Tibial nerve (tissue), 4 donors: Measurements from ENCODE around the gene KCNQ1. TPM values are rescaled to one million over a fixed set of nuclear protein-coding genes. Genes with fewer than 3 reads are reported as not detected.
A peak's percentile ranks its signal among the peaks of the same experiment; 100 is the strongest.

ENCODE experiments used
- DNase-seq, 2 donors: peaks; one replicate each; pipeline ENCODE4 v3.0.0-alpha.2; 2019; ENCODE audit warnings: low spot score in 2 of 2
- H3K27ac ChIP-seq, 4 donors: fragments of 200-600 bp; sonication (generic) in 3 of 4; one replicate each; pipeline ENCODE4 v1.5.1; 2017 to 2019; ENCODE audit warnings: mild to moderate bottlenecking in 1 of 4
- H3K27me3 ChIP-seq, 2 donors: fragments of 200-600 bp; sonication (generic) in 1 of 2; one replicate each; pipeline versions ENCODE4 v1.5.1 to v1.6.0; 2017 to 2019
- H3K36me3 ChIP-seq, 3 donors: fragments of 200-600 bp; sonication (generic); one replicate each; pipeline ENCODE4 v1.5.1; 2018 to 2019
- H3K4me1 ChIP-seq, 4 donors: fragments of 200-600 bp; sonication (generic) in 3 of 4; one replicate each; pipeline ENCODE4 v1.5.1; 2017 to 2019
- H3K4me3 ChIP-seq, 4 donors: fragments of 200-600 bp; sonication (generic) in 3 of 4; one replicate each; pipeline ENCODE4 v1.5.1; 2017 to 2019; ENCODE audit warnings: mild to moderate bottlenecking in 1 of 4, moderate library complexity in 1 of 4
- H3K9me3 ChIP-seq, 4 donors: fragments of 200-600 bp; sonication (generic) in 3 of 4; one replicate each; pipeline ENCODE4 v1.5.1; 2017 to 2019
- EP300 ChIP-seq, 2 donors: sonication (generic); formaldehyde crosslinking; IDR thresholded peaks; one replicate each; pipeline ENCODE4 v1.6.1; 2017; ENCODE audit warnings: antibody characterized with exemption in 2 of 2, mild to moderate bottlenecking in 1 of 2
- POLR2A ChIP-seq, 2 donors: fragments of 450-650 bp; IDR thresholded peaks; one replicate each; pipeline ENCODE4 v1.6.1; 2017; ENCODE audit warnings: antibody characterized with exemption in 2 of 2, mild to moderate bottlenecking in 2 of 2, moderate library complexity in 2 of 2
- WGBS, 2 donors: methylation state at CpG; one replicate each; pipeline ENCODE4 v1.1.5; 2018; 5-methylcytosine and 5-hydroxymethylcytosine counted together
- total RNA-seq, 4 donors: library from RNA; depleted of rRNA; stranded (reverse); fragments of >200 nt; gene quantifications; one replicate each; pipeline ENCODE4 v1.1.0, GENCODE V29; 2016
- TF ChIP-seq, protein P1 (sequence below), 5 experiments: fragments of 200-600 bp in 3 of 5; fragments of 450-650 bp in 2 of 5; sonication (generic) in 3 of 5; IDR thresholded peaks; one replicate each; pipeline ENCODE4 v1.5.1; 2016 to 2019; ENCODE audit warnings: antibody characterized with exemption in 5 of 5, mild to moderate bottlenecking in 3 of 5, moderate library complexity in 2 of 5

KCNQ1 gene
- total RNA-seq, 4 donors from 2014 or later: 3.5 to 11.4 (median 7.5) TPM

DNA sequence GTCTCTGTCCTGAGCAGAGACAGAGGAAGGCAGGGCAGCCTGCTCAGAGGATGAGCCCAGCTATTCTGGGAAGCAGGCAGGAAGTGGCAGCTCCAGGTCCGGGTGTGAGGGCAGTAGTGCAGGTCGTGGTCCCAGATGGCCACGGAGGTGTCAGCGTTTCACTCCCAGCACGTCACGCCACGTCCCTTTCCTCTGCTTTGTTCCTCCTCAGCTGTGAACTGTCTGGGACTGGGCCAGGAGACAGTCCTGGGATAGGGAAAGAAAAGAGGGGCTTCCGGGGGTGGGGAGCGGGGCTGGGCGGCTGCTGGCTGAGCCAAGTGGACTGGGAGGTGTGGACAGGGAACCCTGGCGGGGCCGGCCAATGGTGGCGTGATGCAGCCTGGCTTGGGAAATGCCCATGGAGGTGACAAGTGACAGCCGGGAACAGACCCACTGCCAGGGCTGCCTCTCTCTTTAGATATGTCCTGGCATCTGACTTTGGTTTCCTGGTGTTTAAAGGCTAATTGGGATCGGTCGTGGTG, 64.7 kb downstream of the KCNQ1 start:
- peak in 1 of 2 donors; percentile 8 for DNase-seq
- H3K36me3 ChIP-seq: no peaks in the 10 kb centered on the region
- H3K4me3 ChIP-seq: no peak overlapping the region
- no peaks in the 10 kb centered on the region for H3K9me3 ChIP-seq
- 47 to 58% methylated on average over 16 of the region's 16 CpGs for whole genome bisulfite sequencing, 2 donors
- H3K4me1 ChIP-seq: peaks cover 0 to 15% (median 0%) of the 10 kb centered on the region in 4 donors
- TF ChIP-seq EP300 (IDR thresholded peaks at IDR 0.05) (no peak), POLR2A (IDR thresholded peaks at IDR 0.05) (no peak)
- TF ChIP-seq, protein P1, sequence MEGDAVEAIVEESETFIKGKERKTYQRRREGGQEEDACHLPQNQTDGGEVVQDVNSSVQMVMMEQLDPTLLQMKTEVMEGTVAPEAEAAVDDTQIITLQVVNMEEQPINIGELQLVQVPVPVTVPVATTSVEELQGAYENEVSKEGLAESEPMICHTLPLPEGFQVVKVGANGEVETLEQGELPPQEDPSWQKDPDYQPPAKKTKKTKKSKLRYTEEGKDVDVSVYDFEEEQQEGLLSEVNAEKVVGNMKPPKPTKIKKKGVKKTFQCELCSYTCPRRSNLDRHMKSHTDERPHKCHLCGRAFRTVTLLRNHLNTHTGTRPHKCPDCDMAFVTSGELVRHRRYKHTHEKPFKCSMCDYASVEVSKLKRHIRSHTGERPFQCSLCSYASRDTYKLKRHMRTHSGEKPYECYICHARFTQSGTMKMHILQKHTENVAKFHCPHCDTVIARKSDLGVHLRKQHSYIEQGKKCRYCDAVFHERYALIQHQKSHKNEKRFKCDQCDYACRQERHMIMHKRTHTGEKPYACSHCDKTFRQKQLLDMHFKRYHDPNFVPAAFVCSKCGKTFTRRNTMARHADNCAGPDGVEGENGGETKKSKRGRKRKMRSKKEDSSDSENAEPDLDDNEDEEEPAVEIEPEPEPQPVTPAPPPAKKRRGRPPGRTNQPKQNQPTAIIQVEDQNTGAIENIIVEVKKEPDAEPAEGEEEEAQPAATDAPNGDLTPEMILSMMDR (IDR thresholded peaks at IDR 0.05): no peak
- peaks cover 0 to 8% of the 10 kb centered on the region in 2 donors for H3K27me3 ChIP-seq
- no peak overlapping the region for H3K27ac ChIP-seq

DNA sequence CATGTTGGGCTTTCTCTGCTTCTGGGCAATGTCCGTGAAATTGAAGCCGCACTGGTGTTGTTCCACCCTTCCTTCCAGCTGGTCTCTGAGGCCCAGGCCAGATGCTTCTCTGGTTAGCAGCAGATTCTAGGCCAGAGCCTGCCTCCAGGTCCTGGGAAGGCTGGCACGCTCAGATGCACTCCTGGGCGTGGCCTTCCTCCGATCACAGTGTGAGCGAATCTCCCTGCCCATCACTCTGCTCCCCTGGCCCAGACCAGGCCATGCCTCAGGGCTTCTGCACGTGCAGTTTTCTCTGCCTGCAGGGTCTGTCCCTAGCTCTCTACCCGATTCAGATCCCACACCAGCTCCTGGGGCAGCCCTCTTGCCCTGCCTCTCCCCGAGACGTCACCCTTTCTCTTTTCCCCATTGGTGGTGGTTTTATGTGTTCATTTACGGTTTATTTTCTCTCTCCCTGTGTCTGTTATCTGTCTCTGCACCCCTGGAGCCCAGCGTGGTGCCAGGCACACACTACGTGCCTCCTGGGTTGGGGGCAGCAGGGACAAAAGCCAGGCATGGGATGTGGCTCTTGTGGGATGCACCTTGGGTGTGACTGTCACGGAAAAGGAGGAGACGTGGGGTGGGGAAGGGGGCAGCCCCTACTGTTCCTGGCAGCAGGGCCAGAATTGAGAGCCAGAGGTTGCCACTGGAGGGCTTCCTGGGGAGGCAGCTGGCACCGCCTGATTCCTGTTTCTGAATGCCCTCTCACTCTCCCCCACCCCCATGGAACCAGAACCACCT, 66.0 kb downstream of the KCNQ1 start:
- no peaks in the 10 kb centered on the region for H3K9me3 ChIP-seq
- H3K27ac ChIP-seq: peak overlapping the region in 2 of 4 donors; percentile 6 to 20
- WGBS, 2 donors: 60 to 77% methylated on average over 10 to 16 of the region's 16 CpGs
- no peaks in the 10 kb centered on the region for H3K36me3 ChIP-seq
- H3K27me3 ChIP-seq: peaks cover 0 to 8% of the 10 kb centered on the region in 2 donors
- TF ChIP-seq EP300 (IDR thresholded peaks at IDR 0.05): no peak
- no peak for TF ChIP-seq POLR2A (IDR thresholded peaks at IDR 0.05)
- TF ChIP-seq, protein P1 (IDR thresholded peaks at IDR 0.05): no peak
- peaks cover 0 to 15% (median 0%) of the 10 kb centered on the region in 4 donors for H3K4me1 ChIP-seq
- DNase-seq: peak in 1 of 2 donors; percentile 8
- no peak overlapping the region for H3K4me3 ChIP-seq

DNA sequence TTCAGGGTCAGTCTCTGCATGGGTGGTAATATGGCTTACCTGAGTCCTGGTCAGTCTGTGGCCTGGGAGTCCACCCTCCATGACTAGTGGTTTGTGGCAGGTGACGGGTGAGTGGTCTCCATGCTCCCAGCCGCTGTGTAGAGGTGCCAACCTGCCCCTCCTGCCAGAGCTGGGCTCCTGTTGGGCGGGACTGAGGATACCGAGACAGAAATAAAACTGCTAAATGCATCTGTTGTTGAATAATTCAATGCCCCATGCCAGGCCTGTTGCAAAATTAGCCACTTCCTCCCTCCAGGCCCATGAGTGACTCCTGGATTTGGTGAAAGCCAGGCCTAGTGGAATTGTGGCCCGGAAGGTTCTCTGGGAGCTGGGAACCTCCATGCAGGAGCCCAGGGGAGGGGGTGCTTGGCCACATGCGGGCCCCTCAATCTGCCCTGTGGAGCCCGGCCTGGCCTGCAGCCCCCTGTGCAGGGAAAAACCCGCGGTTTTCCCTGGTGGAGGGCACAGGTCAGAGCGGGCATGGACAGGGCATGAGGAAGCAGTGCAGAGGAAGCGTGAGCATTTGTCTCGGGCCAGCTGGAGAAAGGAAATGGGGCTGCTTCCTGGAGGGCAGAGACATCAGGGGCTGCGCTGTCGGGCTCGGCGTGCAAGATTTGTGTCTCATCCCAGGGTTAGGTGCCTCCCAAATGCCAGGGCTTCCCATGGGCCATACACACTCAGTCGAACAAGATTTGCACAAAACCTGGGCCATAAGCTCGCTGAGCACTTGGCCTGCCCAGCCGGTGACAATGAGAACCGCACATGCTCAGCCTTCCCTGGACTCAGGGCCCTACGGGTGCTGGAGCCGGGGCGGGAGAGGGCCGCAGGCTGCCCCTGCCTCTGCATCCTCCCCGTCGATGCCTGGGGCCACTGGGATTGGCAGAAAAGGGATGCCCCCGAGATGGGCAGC, 66.9 kb downstream of the KCNQ1 start:
- Histone ChIP-seq H3K4me3 (no peak overlapping the region), H3K9me3 (no peaks in the 10 kb centered on the region), H3K27ac (peak overlapping the region in 2 of 4 donors; percentile 20 to 50), H3K36me3 (no peaks in the 10 kb centered on the region), H3K27me3 (peaks cover 0 to 8% of the 10 kb centered on the region in 2 donors), H3K4me1 (peaks cover 0 to 15% (median 0%) of the 10 kb centered on the region in 4 donors)
- peak in 1 of 2 donors; percentile 13 for DNase-seq
- TF ChIP-seq EP300 (IDR thresholded peaks at IDR 0.05): no peak
- TF ChIP-seq POLR2A (IDR thresholded peaks at IDR 0.05): no peak
- TF ChIP-seq, protein P1 (IDR thresholded peaks at IDR 0.05): no peak
- 67 to 79% methylated on average over 14 to 26 of the region's 27 CpGs for WGBS, 2 donors

DNA sequence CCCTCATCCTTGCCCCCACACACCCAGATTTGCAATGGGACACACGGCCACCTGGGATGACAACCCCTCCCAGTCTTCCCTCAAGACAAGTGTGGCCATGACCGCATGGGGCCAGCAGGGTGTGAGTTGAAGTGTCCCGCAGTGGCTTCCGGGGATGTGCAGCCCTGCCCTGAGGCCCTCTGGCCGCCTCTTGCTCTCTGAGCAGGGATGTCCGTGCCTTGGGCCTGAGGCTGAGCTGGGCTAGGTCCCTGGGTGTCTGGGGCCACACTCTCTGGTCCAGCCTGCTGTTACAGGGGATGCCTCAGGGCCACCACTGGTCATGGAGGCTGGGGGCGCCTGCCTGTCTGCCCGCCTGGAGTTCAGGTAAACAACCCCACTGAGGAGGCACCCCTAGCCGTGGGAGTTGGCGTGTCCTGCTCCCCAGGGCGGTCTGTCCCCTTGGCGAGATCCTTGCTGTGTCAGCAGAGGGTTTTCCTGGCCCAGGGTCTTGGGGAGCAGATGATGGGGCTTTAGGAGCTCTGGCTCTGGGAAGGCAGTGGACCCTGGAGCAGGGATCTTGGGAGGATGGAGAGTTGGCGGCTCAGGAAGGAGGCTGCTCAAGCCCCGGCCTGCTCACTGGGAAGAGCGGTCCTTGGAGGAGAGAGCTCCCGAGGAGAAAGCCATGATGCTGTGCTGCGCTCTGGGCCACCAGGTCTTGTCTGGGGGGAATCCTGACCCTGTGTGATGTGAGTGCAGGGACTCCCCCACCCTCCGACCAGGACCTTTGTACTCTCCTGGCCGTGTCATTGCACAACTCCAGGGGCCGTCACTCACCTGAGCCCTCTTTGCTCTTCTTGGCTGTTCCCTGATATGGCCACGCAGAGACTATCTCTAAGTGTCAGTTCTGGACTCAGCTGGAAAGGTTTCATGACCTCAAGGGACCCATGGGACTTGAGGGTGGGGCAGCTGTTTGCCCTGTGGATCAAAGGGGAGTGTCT, 67.9 kb downstream of the KCNQ1 start:
- peaks cover 0 to 8% of the 10 kb centered on the region in 2 donors for H3K27me3 ChIP-seq
- TF ChIP-seq EP300 (IDR thresholded peaks at IDR 0.05) (no peak), POLR2A (IDR thresholded peaks at IDR 0.05) (no peak)
- TF ChIP-seq, protein P1 (IDR thresholded peaks at IDR 0.05): no peak
- H3K4me1 ChIP-seq: peaks cover 0 to 15% (median 0%) of the 10 kb centered on the region in 4 donors
- no peak overlapping the region for H3K27ac ChIP-seq
- DNase-seq: peak in 1 of 2 donors; percentile 5
- H3K4me3 ChIP-seq: no peak overlapping the region
- no peaks in the 10 kb centered on the region for H3K9me3 ChIP-seq
- WGBS, 2 donors: 85 to 91% methylated on average over 18 to 19 of the region's 21 CpGs
- no peaks in the 10 kb centered on the region for H3K36me3 ChIP-seq
